AG20443 (cell line): ENCODE measurements around the gene RIN3.
A peak's percentile ranks its signal among the peaks of the same experiment; 100 is the strongest.

ENCODE experiments used
- DNase-seq: peaks from one replicate; pipeline ENCODE4 v3.0.0; 2012; ENCODE audit warnings: low spot score, mixed read lengths

Gene RIN3

DNA sequence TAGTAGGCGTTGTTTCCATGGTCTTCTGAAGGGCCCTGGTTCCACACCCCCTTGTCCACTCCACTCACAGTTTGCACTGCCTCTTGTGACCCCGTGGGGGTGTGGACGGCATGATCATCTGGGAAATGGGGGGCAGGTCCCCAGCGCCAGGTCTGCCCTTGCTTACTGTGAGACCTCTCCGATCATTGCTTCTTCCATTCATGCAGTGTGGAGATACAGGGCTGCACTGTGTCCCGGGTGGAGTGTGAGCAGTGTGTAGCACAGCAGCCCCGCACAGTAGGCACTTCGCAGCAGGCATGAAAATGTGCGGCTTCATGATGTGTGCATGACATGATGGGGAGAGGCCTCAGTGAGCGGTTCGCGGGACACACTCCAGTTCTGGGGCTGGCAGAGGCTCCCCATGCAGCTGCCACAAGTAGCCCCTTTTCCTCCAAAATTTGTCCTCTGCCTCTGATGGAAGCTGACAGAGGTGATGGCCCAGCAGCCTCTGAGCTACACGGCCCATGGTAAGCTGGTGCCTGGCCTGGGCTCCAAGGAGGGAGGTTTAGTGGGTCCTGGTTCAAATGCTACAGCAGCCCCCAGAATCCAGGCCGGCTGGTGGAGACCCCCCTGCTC, 15.0 kb downstream of the RIN3 start:
- DNase-seq: no peak

DNA sequence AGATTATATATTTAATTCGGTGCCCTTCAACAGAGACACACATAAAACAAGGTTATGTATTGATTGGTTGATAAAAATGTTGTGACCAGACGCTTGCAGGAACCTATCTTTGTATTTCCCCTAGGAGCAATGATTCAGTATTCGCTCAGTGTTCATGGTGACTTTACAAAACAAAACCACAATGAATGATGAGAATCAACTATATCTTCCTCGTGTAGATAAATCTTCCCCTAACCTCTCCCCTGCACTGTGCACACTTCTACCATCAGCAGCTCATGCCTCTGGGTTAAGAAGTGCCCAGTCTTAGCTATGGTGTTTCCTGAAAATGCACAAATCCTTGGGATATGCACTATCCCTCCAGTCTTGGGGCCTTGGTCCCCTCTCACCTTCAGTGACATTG, 16.3 kb downstream of the RIN3 start:
- no peak for DNase-seq

GRCh38 chr14:92531106-92531873, 17.7 kb downstream of the RIN3 start:
- no peak for DNase-seq

DNA sequence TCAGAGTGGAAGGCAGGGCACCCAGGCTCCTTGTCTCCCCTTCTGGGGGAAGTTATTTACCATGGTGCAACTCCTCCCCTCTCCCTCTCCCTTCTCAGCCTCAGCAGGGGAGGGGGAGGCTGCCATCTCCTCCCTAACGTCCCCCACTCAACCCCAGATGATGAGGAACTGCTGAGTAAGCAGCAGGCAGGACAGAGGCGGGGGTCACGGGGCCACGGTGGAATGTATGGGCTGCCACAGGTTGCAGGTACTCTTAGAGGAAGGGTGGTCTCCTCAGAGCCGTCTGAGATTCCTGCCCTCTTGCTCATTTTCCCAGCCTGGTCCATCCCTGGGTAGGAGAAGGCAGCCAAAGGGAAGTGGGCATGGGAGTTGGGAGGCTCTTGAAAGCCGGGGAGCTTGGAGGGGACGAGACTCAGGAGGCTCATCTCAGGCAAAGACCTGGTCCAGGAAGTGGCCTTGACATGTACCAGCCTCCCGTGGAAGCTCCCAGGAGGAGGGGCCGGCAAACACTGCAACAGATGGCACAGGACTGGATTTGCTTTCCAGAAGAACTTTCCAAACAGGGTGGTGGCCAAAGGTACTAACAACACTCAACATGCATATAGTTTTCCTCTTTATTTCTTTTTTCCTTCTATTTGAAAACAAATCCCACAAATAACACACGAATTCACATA, 19.0 kb downstream of the RIN3 start:
- DNase-seq: no peak

DNA sequence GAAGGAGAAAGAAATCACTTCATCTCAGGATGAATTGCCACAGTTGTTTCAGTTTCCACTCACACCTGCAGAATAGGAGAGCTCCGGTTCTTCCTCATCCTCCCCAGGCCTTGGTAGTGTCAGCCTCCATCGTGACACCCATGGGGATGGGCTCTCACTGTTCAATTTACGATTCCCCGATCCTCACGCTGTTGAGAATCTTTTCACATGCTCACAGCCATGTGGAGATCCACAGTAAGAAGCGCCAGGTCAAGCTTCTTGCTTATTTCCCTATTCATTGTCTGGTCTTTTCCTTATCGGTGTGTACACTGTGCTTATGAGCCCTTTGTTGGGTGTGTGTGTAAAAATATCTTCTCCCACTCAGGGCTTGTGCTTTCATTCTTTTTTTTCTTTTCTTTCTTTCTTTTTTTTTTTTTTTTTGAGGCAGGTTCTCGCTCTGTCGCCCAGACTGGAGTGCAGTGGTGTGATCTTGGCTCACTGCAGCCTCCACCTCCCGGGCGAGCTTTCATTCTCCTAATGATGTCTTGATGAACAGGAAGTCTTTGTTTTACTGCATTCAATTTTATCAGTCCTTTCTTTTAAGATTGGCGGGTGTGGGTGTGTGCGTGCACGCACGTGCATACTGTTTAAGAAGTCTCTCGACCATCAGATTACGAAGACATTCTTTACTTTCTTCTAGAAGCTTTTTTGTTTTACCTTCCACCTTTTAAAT, 21.5 kb downstream of the RIN3 start:
- DNase-seq: no peak

- peak; percentile 78 for DNase-seq
Measured at GRCh38 chr14:92536231-92536630, 22.6 kb downstream of the RIN3 start.

DNA sequence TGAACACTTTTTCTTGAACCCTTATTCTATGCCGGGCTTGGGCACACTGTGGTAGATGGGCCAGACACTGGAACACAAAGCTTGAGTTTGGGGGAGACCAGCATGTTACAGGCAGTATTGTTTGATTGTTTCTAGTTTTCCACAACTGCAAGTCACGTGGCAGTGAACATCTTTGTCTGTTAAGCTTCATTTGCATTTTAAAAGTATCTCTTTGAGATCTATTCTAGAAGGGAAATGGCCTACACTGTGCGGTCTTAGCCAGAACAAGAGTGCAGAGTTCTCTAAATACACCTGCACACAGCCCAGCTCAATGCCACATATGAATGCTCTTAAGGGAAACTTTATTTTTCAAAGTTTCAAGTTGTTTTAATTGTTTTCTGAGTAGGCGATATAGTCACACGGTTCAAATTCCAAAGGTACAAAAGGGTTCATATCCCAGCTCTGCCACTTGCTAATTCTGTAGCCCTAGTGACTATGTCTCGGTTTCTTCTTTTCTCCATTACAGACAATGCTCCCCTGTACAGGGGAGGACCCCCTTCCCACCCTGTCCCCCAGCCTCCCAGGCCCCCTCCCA, 24.9 kb downstream of the RIN3 start:
- DNase-seq: no peak

DNA sequence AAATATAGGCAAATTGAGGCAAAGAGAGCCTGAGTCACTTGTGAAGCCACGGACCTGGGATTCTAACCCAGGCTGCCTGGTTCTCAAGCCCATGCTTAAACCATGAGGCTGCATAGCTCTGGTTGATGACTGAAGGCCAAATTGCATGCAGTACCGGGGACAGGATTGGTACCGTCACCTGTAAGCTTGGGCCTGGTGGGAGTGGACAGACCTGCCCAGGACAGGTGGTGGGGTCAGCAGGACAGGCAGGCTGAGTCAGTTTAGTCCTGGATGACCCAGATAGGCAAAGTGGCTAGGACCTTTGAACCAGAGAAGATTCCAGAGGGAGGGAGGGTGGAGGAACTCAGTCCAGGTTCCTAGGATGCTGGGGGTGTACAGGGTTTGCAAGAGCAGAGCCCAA, 25.8 kb downstream of the RIN3 start:
- no peak for DNase-seq

GRCh38 chr14:92539875-92540274, 26.3 kb downstream of the RIN3 start:
- peak; percentile 15 for DNase-seq

GRCh38 chr14:92540472-92541048, 27.0 kb downstream of the RIN3 start:
- peak; percentile 93 for DNase-seq

- DNase-seq: no peak
Measured at GRCh38 chr14:92542766-92543554, 29.4 kb downstream of the RIN3 start.

GRCh38 chr14:92544051-92544720, 30.6 kb downstream of the RIN3 start:
- DNase-seq: no peak

DNA sequence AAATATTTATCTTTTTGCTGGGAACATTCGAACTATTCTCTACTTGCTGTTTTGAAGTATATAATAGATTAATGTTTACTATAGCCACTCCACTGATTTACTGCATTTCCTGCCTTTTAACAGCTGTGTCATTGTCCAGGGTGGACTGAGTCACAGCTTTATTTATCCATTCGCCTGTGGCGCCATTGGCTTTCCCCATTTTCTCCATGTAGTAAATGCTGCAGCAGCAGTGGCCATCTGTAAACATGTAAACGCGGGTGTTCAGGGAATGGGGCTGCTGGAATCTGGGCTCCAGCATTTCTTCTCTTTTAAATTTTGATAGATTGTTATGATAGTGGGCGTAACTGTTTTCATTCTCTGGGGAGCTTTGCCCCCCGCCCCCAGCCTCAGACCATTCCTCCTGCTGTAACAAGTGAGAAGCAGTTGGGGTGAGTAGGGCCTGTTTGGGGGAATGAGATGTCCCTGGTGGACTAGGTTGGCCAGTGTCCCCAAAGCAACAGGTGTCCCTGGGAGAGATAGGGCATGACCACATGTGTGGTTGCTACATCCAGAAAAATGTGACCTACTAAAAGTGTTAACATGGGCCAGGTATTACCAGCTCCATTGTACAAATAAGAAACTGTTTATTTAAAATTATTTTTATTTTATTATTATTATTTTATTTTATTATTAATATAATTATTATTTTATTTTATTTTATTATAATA, 32.9 kb downstream of the RIN3 start:
- DNase-seq: no peak

GRCh38 chr14:92549105-92549858, 35.7 kb downstream of the RIN3 start:
- DNase-seq: no peak

- DNase-seq: peak; percentile 82
Measured at GRCh38 chr14:92549859-92550230, 36.3 kb downstream of the RIN3 start.

DNA sequence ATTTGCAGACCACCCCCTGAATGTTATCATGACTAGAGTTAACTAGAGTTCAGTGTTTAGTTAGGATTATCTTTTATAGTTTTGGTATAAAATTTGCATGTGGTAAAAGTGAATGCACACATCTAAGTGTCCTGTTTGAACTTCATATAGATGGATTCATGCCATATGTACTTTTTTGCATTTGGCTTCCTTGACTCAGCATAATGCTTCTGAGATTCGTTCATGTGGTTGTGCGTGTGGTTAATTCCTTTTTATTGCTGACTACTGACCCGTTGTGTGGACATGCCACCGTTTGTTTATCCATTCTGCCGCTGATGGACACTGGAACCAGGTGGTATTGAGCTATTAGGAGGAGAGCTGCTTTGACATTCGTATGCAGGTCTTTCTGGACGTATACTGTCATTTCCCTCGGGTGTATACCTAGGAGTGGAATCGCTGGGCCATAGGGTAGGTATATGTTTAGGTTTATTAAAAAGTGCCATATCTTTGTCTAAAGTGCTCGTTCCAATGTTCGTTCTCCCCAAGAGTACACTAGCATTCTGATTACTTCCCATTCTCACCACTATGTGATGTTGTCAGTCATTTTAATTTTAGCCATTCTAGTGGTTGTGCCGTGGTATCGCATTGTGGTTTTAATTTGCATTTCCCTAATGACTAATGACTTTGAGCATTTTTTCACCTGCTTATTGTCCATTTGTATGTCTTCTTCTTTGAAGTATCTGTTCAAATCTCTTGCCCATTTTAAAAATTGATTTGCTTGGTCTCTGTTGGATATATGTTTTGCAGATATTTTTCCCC, 37.7 kb downstream of the RIN3 start:
- no peak for DNase-seq

GRCh38 chr14:92552066-92552465, 38.5 kb downstream of the RIN3 start:
- DNase-seq: no peak

- peak; percentile 67 for DNase-seq
Measured at GRCh38 chr14:92553438-92553837, 39.9 kb downstream of the RIN3 start.
